Left lobe of liver (tissue), 2 donors: Measurements from ENCODE around the gene AGPS. TPM values are rescaled to one million over a fixed set of nuclear protein-coding genes. Genes with fewer than 3 reads are reported as not detected.

Experiments used
- ATAC-seq: fragments of 200-7000 bp; cut with Tn5 transposase; one replicate; pipeline ENCODE4 v1.9.1; 2020; ENCODE audit warnings: mild to moderate bottlenecking, moderate library complexity
- DNase-seq: peaks from one replicate; pipeline ENCODE4 v3.0.0-alpha.2; 2020; ENCODE audit warnings: low spot score
- total RNA-seq: library from RNA; stranded (reverse); gene quantifications from one replicate; pipeline ENCODE4 v1.2.1, GENCODE V29; 2021
- donor health status: DM: no; HTN: no; CAD: no; lungs with moderate emphysema.
- donor health status: DM: no; HTN: yes; CAD: no.

The AGPS gene
- total RNA-seq, 1 donor from 2014 or later: 31.0 TPM

- DNase-seq (no peak), ATAC-seq (no peak)
Measured at GRCh38 chr2:177518754-177519153, 126.2 kb downstream of the AGPS start.

DNA sequence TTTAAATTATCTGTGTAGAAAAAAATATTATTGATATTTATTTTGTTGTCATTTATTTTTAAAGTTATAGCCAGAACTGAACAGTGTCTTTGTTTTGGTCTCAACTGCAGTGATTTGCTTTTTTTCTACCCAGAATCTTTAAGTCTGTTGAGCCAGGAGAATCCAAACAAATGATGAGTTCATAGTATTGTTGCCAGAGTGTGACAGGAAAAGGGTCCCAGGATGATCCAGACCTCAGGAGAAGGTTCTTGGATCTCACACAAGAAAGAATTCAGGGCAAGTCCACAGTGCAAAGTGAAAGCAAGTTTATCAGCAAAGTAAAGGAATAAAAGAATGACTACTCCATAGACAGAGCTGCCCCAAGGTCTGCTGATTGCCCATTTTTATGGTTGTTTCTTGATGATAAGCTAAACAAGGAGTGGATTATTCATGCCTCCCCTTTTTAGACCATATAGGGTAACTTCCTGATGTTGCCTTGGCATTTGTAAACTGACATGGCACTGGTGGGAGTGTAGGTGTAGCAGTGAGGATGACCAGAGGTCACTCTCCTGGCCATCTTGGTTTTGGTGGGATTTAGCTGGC lies 127.1 kb downstream of the AGPS start:
- no peak for DNase-seq
- ATAC-seq: no peak

GRCh38 chr2:177520324-177520723 lies 127.8 kb downstream of the AGPS start:
- DNase-seq (no peak), ATAC-seq (no peak)

DNA sequence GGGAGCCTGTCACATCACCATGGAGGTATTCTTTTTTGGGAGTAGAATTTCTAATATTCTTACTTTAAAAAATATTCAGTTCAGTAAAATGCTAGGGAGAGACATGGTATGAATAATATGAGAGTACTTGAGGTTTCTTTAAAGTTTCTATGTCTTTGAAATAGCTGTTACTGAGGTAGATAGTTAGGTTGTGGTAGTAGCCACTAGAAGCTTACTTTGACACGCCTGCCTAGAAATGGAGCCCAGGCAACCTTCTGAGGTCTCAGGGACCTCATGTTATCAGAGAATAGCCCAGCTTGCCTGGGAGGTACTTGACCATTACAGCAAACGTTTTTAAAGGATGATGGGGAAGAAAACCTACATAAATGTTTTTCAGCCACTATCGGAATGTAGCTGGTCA lies 131.2 kb downstream of the AGPS start:
- no peak for ATAC-seq
- no peak for DNase-seq

- DNase-seq: no peak
- peak; percentile 40 for ATAC-seq
Measured at GRCh38 chr2:177525351-177525924, 132.9 kb downstream of the AGPS start.

DNA sequence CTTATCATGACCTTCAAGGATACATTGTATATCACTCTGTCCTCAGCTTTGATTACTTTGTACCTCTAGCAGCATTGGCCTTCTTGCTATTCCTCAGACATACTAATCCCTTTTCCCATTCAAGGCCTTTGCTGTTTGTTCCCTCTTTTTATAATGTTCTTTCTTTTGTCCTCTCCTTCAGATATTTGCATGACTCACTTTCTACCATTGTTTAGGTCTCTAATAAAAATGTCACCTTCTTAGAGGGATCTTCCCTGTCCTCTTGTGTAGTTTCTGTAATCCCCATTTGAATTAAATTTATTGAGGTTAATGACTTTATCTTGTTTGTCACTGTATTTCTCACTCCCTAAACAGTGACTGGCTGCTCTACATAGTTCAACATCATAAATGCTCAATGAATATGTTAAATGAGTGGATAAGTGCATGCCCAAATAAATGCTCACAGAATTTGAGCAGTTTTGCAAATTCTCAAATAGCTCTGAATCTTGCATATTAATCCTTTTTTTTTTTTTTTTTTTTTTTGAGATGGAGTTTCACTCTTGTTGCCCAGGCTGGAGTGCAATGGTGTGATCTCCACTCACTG lies 135.9 kb downstream of the AGPS start:
- no peak for DNase-seq
- no peak for ATAC-seq

GRCh38 chr2:177529166-177529565 lies 136.6 kb downstream of the AGPS start:
- ATAC-seq: no peak
- DNase-seq: no peak

DNA sequence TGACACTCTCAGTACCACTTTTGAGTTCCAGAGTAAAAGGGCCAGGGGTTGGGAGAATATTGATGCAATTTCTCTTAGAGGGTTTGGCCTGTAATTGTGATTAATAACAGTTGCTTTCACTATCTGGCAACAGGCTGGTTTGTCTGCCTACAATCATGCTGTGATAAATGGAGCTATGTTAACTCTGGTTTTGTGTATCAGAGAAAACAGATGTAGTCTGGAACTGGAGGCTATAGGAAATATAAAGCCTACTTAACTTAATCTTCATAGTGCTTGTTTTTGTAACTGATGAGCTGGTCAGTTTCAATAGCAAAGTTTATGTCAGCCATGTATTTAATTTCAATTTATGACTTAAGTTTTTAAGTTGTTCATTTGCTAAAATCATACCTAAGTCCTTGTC lies 138.0 kb downstream of the AGPS start:
- DNase-seq (no peak), ATAC-seq (no peak)

DNA sequence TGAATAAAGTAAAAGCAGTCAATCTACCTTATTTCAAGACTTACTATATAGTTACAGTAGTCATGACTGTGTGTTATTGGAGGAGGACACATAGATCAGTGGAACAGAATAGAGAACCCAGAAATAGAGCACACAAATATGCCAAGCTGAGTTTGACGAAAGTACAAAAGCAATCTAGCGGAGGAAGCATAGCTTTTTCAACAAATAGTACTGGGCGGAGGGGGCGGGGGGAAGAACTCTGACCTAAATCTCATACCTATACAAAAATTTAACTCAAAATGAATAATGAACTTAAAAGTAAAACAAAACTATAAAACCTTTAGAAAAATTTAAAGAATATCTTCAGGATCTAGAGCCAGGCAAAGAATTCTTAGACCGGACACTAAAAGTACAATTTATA lies 139.1 kb downstream of the AGPS start:
- no peak for DNase-seq
- ATAC-seq: no peak

- ATAC-seq (no peak), DNase-seq (no peak)
Measured at GRCh38 chr2:177532567-177532966, 140.0 kb downstream of the AGPS start.

DNA sequence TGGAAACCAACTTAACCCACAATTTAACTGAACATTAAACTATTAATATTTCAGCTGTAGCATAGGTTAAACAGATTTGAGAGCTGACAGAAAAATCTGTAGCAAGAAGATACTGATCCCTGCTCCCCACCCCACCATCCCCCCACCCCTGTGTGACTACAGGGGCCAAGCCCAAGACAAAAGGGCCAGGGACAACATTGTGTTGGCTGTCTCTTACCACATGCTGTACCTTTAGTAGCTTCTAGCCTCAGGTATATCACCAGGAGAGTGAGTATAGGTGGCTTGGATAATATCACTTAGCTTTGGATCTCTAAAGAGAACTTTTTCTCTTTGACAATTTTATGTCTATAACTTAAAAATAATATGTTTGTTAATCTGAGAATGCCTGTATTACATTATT lies 140.7 kb downstream of the AGPS start:
- no peak for DNase-seq
- ATAC-seq: no peak

GRCh38 chr2:177535000-177535399 lies 142.4 kb downstream of the AGPS start:
- DNase-seq (no peak), ATAC-seq (no peak)

- DNase-seq: no peak
- ATAC-seq: no peak
Measured at GRCh38 chr2:177535958-177536504, 143.5 kb downstream of the AGPS start.

DNA sequence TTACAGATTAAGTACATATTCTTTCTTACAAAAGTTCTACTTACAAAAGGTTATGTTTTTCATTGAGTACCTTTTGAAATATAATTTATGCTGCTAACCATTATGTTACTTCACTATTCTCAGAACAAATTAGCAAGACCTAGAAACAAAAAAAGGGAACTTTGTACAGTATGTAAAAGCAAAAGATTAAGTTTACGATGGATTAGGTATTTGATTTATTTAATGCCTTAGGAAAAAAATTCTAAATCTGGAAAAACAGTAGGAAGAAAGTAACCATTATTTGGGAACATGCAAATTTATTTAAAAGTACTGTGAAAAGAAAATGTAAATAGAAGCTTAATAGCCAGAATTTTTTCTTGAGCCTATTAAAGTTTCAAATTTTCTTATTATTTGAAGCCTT lies 144.6 kb downstream of the AGPS start:
- ATAC-seq (no peak), DNase-seq (no peak)

DNA sequence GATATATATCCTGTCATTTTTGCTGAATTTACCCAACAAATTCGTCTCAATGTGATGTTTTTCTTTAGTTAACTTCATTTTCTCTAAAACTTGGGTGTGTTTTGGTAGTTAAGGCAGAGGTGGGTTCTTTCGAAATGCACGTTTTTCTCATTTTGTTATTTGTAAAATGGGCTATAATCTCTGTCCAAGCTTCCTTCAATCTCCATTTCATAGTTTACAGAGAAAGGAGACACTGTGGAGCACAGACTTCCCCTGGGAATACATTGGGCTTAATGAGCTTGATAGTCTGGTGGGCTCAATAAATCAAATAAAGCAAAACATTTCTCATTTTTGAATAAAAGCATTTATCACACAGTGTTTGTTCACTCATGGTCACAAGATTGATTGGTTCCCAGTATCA lies 145.1 kb downstream of the AGPS start:
- no peak for ATAC-seq
- no peak for DNase-seq

DNA sequence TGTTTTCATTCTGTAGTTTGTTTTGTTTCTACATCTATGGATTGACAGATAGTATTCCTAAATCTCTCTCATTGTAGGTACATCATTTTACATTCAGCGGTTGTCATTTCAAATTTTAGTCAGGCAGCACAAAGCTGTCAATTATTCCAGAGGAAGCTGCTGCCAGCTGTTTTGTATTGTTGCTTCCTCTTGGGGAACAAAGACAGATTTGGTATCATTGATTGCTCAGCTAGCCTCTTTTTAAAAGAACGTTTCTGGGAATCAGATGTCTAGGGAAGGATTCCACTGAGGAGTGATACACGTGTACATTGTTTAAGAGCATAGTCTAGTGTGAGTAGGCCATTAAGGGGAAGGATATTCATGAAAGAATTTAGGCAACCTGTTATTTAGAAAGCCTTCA lies 145.8 kb downstream of the AGPS start:
- DNase-seq (no peak), ATAC-seq (no peak)

- DNase-seq: no peak
- no peak for ATAC-seq
Measured at GRCh38 chr2:177540283-177540682, 147.7 kb downstream of the AGPS start.

- DNase-seq (no peak), ATAC-seq (no peak)
Measured at GRCh38 chr2:177541258-177541991, 148.9 kb downstream of the AGPS start.

- no peak for ATAC-seq
- no peak for DNase-seq
Measured at GRCh38 chr2:177542396-177542795, 149.8 kb downstream of the AGPS start.

DNA sequence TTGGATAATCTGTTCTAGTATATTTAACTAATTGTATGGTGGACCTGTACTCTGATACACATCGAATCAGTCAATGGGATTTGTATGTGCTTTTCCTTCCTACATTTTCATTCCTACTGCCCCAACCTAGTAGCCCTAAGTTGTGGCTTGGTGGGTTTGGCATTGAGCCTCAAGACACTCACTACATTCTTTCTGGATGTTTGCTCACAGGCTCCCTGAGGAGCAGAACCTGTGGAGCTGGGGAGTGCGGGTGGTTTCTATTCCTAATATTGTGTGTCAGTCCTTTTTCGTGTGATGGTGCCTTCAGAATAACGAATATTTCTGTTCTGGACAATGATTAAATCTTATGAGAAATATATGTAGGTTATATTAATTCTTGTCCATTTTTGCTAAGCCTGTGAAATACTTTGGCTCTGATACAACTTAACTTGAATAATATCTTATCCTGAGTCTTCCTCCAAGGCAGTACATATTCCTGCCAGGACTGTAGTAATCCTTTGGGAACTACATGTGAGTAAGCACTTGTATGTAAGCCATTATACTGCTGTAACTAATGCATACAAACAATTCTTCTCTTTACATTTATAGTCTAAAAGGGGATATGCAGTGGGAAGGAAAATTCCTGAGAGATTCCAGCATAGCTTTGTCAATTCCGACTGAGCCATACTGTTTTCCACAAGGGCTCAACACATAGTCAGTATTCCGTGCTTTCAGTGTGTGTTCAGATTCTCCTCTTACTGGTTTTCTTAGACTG lies 150.6 kb downstream of the AGPS start:
- ATAC-seq (no peak), DNase-seq (no peak)

DNA sequence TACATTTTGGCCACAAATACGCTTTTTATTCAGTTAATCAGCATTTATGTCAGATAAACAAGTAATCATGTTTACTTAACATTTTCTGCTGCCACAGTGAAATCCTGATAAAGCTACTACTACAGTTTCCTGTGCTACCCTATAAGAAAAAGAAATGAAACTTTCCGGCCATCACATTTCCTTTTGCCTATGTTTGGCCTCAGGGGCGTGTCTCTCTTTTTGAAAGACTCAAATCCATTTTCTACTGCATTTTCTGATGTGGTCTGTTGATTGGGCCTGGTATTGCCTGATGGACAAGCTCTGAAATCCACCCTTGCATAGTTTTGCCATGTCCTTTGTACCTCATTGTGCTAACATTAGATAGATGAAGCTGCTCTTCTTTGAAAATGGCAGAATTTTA lies 152.6 kb downstream of the AGPS start:
- ATAC-seq (no peak), DNase-seq (no peak)
